HG02588 (cell line): ENCODE data around the gene SPTA1.

Experiments
- ATAC-seq: cut with Tn5 transposase; IDR thresholded peaks from one replicate; pipeline ENCODE4 v1.9.1; 2021; ENCODE audit warnings: mild to moderate bottlenecking, moderate library complexity; ENCODE audit not compliant: unreplicated experiment

SPTA1 gene

DNA sequence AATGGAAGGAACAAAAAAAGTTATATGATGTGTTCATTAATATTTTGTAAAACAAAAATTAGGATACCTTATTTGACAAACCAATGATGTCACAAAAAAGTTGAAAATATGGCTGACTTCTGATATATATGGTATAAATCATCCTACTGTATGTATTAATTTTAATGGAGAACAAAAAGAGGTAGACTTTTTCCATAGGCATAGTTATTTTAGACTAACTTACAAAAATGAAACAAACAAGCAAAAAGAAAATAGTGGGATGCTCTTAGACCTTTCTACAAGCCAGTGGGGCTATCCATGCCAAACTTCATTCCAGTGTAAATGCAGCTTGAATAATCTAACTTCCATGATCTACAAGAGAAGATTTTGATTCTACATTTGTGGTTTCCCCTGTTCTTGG is 522 bp upstream of the SPTA1 start:
- no peak for ATAC-seq

DNA sequence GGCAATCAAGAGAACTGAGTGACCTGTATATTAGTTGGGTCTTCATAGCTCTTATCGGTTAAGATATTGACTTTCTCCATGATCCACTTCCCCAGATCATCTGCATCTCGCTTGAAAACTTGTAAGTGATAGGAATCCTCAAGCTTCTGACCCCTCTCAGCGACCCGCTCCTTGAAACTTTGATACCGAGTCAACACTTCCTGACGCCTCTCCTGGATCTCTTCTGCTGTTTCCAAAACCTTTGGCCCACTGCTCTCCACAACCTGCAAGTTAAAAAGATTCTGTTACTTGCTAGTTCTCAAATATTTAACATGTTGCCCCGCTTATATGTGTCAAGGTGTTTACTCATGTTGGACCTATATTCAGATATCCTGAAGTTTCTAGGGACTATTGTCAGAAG is 1.4 kb downstream of the SPTA1 start:
- no peak for ATAC-seq

DNA sequence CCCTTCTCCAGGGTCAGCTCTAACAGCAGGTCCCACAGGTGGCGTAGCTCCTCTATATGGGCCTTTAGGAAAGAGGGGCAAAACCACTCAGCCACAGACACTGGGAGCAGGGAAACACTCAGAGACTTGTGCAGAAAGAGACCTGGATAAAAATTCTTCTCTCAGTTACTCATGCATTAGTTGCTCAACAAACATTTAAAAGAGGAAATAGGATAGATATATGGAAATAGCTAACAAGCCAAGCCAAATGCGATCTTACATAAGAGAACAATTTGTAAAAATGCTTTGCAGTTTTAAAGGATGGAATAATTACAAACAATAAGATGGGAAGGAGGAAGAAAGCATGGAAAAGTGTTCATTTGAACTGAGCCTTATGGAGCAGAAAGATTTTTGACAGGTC is 4.9 kb downstream of the SPTA1 start:
- ATAC-seq: no peak

DNA sequence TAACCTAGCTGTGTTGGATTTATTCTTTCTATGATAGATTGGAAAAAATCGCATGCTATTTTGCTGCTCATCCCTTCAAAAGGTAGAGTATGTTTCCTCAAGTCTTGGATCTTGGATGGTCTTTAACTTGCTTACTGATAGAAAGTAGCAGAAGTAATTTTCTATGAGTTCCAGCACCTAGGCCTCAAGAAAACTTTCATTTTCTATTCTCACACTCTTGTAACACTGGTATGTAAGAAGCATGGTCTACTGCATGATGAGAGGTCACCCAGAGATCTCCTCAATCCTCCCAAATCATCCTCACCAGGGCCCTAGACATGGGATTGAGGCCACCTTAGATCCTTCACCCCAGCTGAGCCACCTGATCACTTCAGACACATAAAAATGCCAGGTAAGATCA is 7.2 kb downstream of the SPTA1 start:
- ATAC-seq: no peak

DNA sequence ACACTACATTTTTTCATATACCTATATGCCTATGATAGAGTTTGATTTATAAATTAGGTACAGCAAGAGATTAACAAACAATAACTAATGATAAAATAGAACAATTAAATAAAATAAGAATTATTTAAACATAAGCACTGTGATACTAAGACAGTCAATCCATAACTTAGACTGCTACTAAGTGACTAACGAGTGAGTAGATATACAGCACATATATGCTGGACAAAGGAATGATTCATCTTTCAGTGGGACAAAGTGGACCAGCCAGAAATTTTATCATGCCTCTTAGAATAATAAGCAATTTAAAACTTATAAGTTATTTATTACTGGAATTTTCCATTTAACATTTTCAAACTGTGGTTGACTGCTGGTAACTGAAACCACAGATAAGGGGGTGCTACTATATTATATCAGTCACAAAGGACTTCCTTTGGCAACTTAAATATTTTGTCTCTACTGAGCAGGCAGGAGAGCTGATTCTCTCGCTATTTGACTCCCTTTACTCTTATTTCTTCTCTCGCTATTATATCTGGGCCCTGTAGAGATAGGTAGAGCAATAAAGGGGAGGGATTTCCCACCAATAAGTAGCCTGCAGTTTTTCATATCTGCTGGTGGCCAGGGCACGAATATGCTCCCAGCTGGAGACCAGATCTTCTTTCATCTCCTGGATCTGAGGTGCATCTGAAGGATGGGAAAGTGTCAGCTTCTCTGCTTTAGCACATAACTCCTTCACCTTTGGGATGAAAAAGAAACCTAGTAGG is 10.8 kb downstream of the SPTA1 start:
- ATAC-seq: no peak

DNA sequence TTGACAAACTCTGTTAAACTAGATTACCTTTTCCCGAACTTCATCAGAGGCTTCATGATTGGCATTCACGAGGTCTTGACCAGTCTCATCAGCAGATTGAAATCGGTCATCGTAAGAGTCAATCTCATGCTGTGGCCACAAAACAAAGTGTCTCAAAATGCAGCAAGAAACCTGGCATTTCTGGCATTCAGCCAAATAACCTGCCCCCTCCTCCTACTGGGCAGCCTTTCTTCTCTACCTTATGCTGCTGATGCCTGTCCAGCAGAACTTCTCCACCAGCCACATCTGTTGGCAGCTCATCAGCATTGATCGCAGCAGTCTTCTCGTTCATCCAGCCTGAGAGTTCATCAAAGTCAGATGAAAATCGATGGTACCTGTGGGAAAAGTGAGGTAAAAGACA is 12.2 kb downstream of the SPTA1 start:
- ATAC-seq: no peak

DNA sequence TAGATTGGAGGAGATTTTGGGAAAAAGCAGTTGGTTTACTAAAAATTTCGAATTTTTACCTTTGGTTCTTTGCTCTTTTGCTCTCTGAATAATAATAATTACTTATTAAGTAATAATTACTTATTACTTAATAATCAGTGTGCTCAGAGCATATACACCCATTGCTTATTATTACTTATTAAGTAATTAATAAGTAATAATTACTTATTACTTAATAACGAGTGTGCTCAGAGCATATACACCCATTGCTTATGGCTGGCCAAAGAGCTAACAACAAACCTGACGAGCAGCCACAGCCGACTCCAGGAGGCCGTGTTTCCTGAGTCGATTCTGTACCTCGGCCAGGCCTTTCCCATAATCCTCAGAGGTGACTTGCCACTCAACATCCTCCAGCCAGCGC is 20.5 kb downstream of the SPTA1 start:
- no peak for ATAC-seq

DNA sequence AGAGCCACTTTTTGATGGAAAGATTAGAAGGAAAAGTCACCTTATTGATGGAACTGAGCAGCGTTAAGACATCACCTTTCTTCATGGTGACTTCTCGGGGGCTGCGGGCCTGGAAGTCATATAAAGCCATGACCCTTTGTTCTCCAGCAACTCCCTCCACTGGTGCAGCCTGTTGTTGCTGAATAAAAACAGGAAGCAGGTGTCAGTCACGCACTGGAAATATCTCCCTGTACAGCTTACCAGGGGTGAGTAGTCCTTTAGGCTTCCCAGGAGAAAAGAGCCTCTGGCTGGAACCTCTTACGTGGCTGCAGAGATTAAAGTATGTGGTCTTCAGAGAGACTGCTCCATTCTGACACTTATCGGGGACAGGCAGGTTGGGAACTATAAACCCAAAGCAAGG is 31.9 kb downstream of the SPTA1 start:
- ATAC-seq: no peak

DNA sequence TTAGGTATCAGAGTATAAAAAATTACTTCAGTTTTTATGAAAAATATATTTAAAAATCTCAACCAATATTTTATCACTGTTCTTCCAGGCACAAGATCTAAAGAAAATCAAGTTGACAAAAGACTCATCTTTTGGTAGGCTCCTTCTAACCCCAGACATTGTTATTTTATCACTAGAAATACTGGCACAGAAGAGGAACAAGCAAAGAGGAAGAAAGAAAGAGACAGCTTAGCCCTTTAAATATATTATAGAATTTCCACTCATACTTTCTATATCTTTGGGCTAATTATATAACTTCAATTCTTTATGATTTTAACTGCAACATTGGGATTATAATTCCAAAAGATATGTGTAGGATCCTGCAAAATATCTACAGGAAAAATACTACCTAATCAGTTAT is 32.4 kb downstream of the SPTA1 start:
- no peak for ATAC-seq

DNA sequence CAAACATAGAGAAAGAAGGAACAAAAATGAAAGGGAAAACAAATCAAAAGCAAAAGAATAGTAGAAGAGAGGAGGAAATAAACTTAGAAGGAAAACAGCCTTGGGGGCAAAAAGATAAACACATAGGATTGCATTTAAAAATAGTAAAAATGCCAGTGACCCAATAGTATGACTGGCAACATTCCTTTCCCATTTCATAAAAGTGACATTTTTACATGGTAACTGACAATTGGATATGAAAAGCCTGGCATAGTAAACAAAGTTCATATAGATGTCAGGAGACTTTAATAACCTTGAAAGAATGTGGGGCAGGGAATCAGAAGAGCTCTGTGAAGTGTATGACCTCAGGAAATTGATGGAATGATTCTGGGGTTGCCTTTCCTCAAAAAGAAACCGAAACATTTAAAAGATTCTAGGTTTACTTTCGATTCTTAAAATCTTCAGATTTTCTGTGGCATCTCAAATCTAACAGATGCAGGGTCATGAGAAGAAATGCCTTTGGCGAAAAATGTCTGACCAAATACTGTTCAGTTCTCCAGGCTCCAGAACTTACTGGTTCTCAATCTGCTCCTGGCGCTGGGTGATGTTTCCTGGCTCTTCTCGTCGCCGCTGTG is 33.7 kb downstream of the SPTA1 start:
- ATAC-seq: no peak

DNA sequence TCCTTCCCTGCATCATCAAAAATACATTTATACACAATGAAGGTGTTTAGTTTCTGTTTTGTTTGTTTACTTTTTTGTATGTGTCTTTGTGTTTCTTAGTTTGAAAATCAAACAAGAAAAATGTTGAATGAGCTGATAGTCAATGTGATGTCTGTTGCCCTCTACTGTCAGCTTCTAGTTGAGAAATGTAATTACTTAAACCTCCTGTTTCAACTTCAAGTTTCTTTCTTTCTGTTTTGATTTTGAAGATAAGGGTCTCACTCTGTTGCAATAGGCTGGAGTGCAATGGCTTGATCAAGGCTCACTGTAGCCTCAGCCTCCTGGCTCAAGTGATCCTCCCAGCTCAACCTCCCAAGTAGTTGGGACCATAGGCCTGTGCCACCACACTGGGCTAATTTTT is 37.5 kb downstream of the SPTA1 start:
- ATAC-seq: no peak

DNA sequence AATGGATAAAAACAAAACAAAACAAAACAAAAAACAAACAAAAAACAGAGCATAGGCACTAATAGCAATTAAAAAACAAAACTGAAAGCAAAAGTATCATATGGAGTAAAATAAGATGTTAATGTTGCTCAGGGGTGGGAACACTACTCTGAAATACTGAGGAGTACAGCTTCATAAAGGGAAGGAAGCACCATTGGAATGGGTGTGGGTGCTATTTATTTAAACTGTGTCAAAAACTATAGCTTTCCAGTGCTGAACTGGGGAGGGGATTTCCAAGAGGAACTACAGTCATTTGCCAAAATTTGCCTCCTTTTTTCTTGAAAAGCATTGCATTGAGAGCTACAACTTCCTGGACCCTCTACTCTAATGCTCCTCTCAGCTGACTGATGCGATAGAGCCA is 40.0 kb downstream of the SPTA1 start:
- no peak for ATAC-seq

DNA sequence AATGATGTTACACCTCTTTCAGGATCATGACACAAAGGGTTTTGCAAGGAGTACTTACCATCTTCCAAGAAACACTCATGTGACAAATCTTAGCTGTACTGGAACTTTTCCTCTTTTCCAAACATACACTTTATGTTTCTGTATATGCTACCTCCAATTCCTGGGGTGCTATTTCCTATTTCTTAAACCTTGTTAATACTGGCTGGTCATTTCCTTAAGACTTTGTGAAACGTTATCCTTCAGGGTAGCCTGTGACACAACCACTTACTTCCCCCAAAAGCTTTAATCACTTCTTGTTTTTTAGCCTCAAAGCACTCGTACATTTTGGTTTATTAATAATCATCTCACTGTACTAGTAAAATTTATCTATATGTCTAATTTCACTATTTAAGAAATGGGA is 42.1 kb downstream of the SPTA1 start:
- no peak for ATAC-seq

DNA sequence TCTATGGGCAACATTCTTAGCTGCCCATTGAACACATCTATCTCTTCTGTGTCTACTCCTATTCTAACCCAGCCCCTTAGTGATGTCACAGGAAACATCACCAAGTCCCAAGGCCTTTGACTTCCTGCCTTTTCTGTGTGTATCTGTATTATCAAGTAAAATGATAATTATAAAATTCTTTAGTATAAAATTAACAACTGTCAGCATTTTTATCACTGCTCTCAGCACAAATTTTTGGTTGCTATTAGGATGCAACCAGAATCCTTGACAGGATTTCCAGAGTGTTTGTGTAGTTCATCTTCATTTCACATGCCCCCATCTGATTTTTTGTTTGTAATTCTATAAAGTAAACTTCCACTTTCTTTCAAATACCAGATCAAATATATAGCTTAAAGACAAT is 47.6 kb downstream of the SPTA1 start:
- ATAC-seq: no peak

DNA sequence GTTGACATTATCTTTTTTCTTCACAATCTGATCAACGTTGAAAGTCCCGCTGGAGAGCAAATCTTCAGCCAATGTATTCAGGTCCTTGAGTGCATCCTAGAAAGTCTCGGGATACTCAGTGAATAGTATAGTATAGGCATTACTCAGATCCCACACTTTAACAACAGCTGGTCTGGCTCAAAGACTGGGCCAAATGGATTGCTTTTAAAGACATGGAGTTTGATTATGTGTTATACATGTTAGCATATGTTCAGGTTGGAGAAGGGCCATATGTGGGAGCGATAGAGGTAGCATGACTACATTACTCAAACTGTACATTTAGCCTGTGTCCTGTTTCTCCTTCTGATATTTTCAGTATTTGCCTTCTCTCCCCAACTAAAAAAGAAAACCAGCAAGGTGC is 48.4 kb downstream of the SPTA1 start:
- no peak for ATAC-seq

DNA sequence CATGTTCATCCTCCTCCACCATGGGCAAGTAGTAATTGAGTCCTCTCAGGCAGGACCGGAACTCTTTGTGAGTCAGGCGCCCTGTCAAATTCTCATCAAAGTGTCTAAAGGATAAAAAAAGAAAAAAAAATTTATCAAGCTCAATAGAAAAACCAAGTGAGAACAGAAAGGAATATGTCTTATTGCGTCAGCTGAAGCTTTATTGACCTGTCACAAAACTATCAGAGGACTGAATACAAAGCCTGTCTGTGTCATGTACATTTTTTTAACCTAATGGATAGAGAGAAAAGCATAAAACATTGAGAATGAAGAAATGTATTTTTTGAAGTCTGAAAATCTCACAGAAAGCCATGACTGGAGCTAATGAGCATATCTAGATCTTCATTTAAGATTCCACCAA is 72.8 kb downstream of the SPTA1 start:
- ATAC-seq: no peak

DNA sequence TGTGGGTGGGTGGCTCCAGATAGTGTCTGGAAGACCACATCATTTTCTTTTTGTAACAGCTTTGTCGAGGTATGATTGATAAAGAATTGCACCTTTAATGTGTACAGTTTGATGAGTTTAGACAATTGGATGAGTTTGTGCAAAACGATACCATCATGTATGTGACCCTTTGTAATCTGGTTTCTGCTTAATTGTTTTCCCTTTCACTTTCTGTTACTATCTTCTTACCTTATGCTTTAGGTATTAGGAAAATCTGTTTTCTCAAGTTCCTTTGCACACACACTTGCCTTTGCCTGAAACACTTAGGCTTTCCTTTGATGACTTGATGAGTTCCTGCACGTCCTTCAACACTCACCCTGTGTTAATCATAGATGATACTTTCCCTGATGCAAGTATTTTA is 74.6 kb downstream of the SPTA1 start:
- no peak for ATAC-seq

DNA sequence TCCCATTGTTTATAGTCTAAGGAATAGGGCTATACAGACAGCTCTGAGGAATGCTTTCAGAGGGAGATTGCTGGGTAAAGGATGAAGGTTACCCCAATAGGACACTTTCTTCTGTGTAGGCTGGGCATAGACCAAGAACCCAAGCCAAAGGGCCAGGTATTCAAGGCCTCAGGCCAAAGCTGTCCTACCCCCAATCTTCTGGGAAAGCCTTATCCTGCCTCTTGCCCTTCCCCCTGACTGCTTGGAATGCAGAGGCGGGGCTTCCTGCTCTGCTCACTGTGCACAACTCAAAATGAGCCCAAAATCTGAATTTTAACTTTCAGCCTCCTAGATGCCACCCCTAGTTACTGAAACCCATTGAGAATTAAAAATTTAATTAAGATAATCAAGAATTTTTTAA is 79.2 kb downstream of the SPTA1 start:
- no peak for ATAC-seq

DNA sequence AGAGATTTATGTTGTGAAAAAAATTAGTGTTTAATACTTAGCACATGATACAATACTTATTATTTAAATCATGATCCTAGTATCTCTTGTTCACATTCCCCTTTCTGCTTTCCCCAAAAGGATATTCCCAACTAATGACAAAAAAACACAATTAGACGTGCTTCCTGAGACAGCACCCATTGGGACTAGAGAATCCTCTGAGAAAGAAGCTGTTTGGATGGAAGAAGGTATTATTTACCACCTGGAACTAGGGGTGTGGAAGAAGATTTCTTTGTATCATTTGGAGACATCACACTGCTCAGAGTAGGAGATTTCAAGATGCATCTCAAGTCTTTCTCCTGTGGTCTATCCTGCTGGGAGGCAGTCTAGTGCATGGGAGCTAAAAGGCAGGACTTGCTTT is 81.5 kb downstream of the SPTA1 start, which contains the start of gene OR10Z1:
Gene OR10Z1 (plus strand): TSS at position 301 of the 400 bp plus-strand sequence. CDS start 1,171 bp downstream, outside the sequence.
- no peak for ATAC-seq

DNA sequence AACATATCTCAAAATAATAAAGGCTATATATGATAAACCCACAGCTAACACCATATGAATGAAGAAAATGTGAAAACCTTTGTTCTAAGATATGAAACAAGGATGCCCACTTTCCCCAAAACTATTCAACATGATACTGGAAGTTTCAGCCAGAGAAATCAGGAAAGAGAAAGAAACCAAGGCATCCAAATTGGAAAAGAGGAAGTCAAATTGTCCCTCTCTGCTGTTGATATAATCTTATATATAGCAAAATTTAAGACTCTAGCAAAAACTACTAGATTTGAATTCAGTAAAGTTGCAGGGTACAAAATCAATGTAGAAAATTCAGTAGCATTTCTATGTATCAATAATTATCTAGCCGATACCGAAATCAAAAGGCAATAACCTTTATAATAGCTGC is 85.8 kb downstream of the SPTA1 start:
- ATAC-seq: no peak

DNA sequence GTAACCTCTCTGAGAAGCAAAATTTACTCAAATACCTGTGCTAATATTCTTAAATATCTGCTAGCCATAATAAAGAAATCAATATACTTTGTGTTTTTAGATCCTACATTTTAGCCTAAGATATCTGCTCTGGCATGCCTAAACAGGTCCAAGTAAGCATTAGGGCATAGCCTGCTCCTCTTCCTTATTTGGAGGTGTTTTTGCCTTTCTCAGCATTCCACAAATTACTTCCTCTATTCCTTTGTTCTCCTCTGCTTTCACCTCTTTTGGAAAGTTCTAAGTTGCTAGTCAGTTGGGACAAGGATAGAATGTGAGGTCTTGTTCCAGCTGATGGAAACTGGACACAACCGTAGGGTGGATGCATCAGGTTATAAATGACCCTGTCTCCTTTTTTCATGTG is 99.6 kb downstream of the SPTA1 start:
- no peak for ATAC-seq

DNA sequence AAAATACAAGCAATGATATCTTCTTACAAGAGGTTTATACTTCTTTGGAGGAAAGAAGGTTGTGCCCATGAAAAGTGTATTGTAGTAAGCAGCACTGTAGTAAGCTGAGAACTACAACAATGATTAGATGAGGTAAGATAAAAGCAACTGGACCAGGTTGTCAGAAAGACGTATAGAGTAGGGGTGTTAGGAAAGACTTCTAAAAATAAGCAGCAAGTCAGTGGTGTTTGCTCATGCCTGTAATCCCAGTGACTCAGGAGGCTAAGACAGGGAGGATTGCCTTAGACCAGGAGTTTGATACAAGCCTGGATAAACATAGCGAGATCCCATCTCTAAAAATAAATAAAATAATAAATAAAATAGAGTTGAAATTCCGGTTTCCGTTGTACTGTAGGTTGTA is 102.6 kb downstream of the SPTA1 start:
- no peak for ATAC-seq

DNA sequence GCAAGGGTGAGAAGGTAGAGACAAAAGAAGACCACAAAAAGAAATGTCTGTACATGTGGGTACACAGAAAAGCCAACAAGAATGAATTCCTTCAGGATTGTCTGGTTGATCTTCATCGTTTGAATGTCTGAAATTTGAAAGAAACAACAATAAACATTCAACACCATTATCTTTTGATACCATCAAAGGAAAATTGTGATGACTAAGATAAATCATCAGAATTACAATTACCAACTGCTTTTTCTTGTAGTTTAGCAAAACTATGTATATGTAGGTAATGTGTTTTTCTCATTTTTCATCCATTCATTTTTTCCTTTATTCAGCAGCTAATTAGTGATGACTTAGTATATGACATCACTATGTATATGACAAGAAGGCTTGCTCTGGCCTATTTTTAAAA is 106.8 kb downstream of the SPTA1 start, which contains the start of gene OR10X1:
Gene OR10X1 (minus strand): TSS at position 167 of the 400 bp plus-strand sequence. CDS start 0 bp downstream, at position 167.
- ATAC-seq: no peak
